H9 (cell line): ENCODE results near the gene MNAT1. TPM values are rescaled to one million over a fixed set of nuclear protein-coding genes. Genes with fewer than 3 reads are reported as not detected.
A peak's percentile ranks its signal among the peaks of the same experiment; 100 is the strongest.
"Not testable (repeated sequence)": the region's sequence is repeated elsewhere in the genome, so short reads cannot be mapped to it uniquely, and the experiment has no call there.

ENCODE experiments used
- DNase-seq: peaks from one replicate; pipeline ENCODE4 v3.0.0-alpha.2; 2017
- H2AFZ ChIP-seq: one replicate; pipeline ENCODE4 v1.6.1; 2013; ENCODE audit warnings: mild to moderate bottlenecking, low read length, control low read depth, moderate library complexity
- H2AK5ac ChIP-seq: 2 replicates; pipeline ENCODE4 v1.6.1; 2013; ENCODE audit warnings: low read length, control low read depth, mixed read lengths; ENCODE audit not compliant: insufficient read length
- H2BK120ac ChIP-seq: one replicate; pipeline ENCODE4 v1.6.1; 2013; ENCODE audit warnings: low read depth, mild to moderate bottlenecking, low read length, control low read depth, inconsistent platforms; ENCODE audit not compliant: poor library complexity, severe bottlenecking
- H2BK12ac ChIP-seq: 2 replicates; pipeline ENCODE4 v1.6.1; 2013; ENCODE audit warnings: low read length, control low read depth, mixed read lengths, low read depth; ENCODE audit not compliant: insufficient read length
- H2BK15ac ChIP-seq: 2 replicates; pipeline ENCODE4 v1.6.1; 2013; ENCODE audit warnings: low read depth, low read length, control low read depth
- H2BK20ac ChIP-seq: one replicate; pipeline ENCODE4 v1.6.1; 2013; ENCODE audit warnings: low read depth, mild to moderate bottlenecking, low read length, control low read depth, inconsistent platforms; ENCODE audit not compliant: poor library complexity, severe bottlenecking
- H2BK5ac ChIP-seq: 2 replicates; pipeline ENCODE4 v1.6.1; 2013; ENCODE audit warnings: low read length, control low read depth, mixed read lengths; ENCODE audit not compliant: insufficient read length
- H3K14ac ChIP-seq: 2 replicates; pipeline ENCODE4 v1.6.1; 2013; ENCODE audit warnings: low read length, control low read depth; ENCODE audit not compliant: insufficient read depth
- H3K18ac ChIP-seq: 2 replicates; pipeline ENCODE4 v1.6.1; 2013; ENCODE audit warnings: low read depth, mild to moderate bottlenecking, mixed read lengths, low read length, control low read depth; ENCODE audit not compliant: insufficient read length
- H3K23ac ChIP-seq: 2 replicates; pipeline ENCODE4 v1.6.1; 2013; ENCODE audit warnings: low read length, control low read depth, mixed read lengths, low read depth; ENCODE audit not compliant: insufficient read length
- H3K23me2 ChIP-seq: 2 replicates; pipeline ENCODE4 v1.6.1; 2013; ENCODE audit warnings: low read depth, mild to moderate bottlenecking, mixed read lengths, low read length, control low read depth; ENCODE audit not compliant: insufficient read length, poor library complexity, severe bottlenecking
- H3K27ac ChIP-seq: 2 replicates; pipeline ENCODE4 v1.5.1; 2013; ENCODE audit warnings: low read length, control low read depth, mixed read lengths, low read depth; ENCODE audit not compliant: insufficient read length
- H3K27me3 ChIP-seq: 2 replicates; pipeline ENCODE4 v1.6.1; 2013; ENCODE audit warnings: low read length, control low read depth, inconsistent platforms; ENCODE audit not compliant: insufficient read depth
- H3K4ac ChIP-seq: 2 replicates; pipeline ENCODE4 v1.6.1; 2013; ENCODE audit warnings: low read depth, mild to moderate bottlenecking, control low read depth, inconsistent platforms, low read length, moderate library complexity
- H3K4me1 ChIP-seq: 2 replicates; pipeline ENCODE4 v1.6.1; 2013; ENCODE audit warnings: low read length, control low read depth, inconsistent platforms; ENCODE audit not compliant: insufficient read depth
- H3K4me2 ChIP-seq: 2 replicates; pipeline ENCODE4 v1.6.1; 2013; ENCODE audit warnings: low read length, control low read depth, mixed read lengths; ENCODE audit not compliant: insufficient read length, insufficient read depth
- H3K56ac ChIP-seq: 2 replicates; pipeline ENCODE4 v1.6.1; 2013; ENCODE audit warnings: low read depth, mild to moderate bottlenecking, mixed read lengths, low read length, control low read depth; ENCODE audit not compliant: insufficient read length
- H3K79me1 ChIP-seq: 2 replicates; pipeline ENCODE4 v1.6.1; 2013; ENCODE audit warnings: low read depth, mild to moderate bottlenecking, moderate library complexity, low read length, control low read depth, inconsistent platforms; ENCODE audit not compliant: insufficient read depth, poor library complexity, severe bottlenecking
- H3K79me2 ChIP-seq: 2 replicates; pipeline ENCODE4 v1.6.1; 2013; ENCODE audit warnings: low read length, control low read depth, inconsistent platforms; ENCODE audit not compliant: insufficient read depth
- H3K9ac ChIP-seq: 2 replicates; pipeline ENCODE4 v1.6.1; 2013; ENCODE audit warnings: low read length, control low read depth, mixed read lengths; ENCODE audit not compliant: insufficient read length; ENCODE audit errors: extremely low read depth
- H3K9me3 ChIP-seq: one replicate; pipeline ENCODE4 v1.6.1; 2013; ENCODE audit warnings: low read depth, low read length, inconsistent platforms; ENCODE audit not compliant: control insufficient read depth
- H3T11ph ChIP-seq: one replicate; pipeline ENCODE4 v1.6.1; 2013; ENCODE audit warnings: mild to moderate bottlenecking, low read length, control low read depth, inconsistent platforms
- H4K20me1 ChIP-seq: one replicate; pipeline ENCODE4 v1.6.1; 2013; ENCODE audit not compliant: control insufficient read depth, insufficient read length, insufficient read depth
- H4K5ac ChIP-seq: 2 replicates; pipeline ENCODE4 v1.6.1; 2013; ENCODE audit warnings: low read depth, mild to moderate bottlenecking, mixed read lengths, low read length, control low read depth; ENCODE audit not compliant: insufficient read length
- H4K8ac ChIP-seq: replicated peaks from 2 replicates; pipeline ENCODE4 v1.6.1; 2013; ENCODE audit warnings: low read length, control low read depth, mixed read lengths, low read depth; ENCODE audit not compliant: insufficient read length
- H4K91ac ChIP-seq: 2 replicates; pipeline ENCODE4 v1.6.1; 2013; ENCODE audit warnings: low read depth, mild to moderate bottlenecking, moderate library complexity, mixed read lengths, low read length, control low read depth; ENCODE audit not compliant: insufficient read length
- H3K27ac Mint-ChIP-seq, 3 experiments: 2 replicates in 2 of 3; 3 replicates in 1 of 3; pipeline ENCODE4 v1.8.0; 2020 to 2021; ENCODE audit warnings: mixed read lengths in 3 of 3, mild to moderate bottlenecking in 1 of 3, moderate library complexity in 1 of 3
- H3K27me3 Mint-ChIP-seq: 2 replicates; pipeline ENCODE4 v1.8.0; 2021; ENCODE audit warnings: low read depth, mild to moderate bottlenecking, moderate library complexity, mixed read lengths
- H3K36me3 Mint-ChIP-seq, 3 experiments: 2 replicates in 2 of 3; 3 replicates in 1 of 3; pipeline ENCODE4 v1.8.0; 2020 to 2021; ENCODE audit warnings: low read depth in 3 of 3, mixed read lengths in 3 of 3; ENCODE audit not compliant: insufficient read depth in 1 of 3
- H3K4me1 Mint-ChIP-seq, 2 experiments: 2 replicates each; pipeline ENCODE4 v1.8.0; 2020; ENCODE audit warnings: mixed read lengths in 2 of 2
- H3K4me3 Mint-ChIP-seq, 2 experiments: 2 replicates in 1 of 2; 3 replicates in 1 of 2; pipeline ENCODE4 v1.8.0; 2020 to 2021; ENCODE audit warnings: mild to moderate bottlenecking in 2 of 2, mixed read lengths in 2 of 2, moderate library complexity in 1 of 2
- H3K9me3 Mint-ChIP-seq, 2 experiments: 2 replicates in 1 of 2; 3 replicates in 1 of 2; pipeline ENCODE4 v1.8.0; 2020; ENCODE audit warnings: mild to moderate bottlenecking in 2 of 2, mixed read lengths in 2 of 2, moderate library complexity in 1 of 2
- total RNA-seq: library from RNA; stranded (reverse); gene quantifications from 2 replicates; pipeline ENCODE4 v1.2.1, GENCODE V29; 2021

The MNAT1 gene
- total RNA-seq, 1 experiment from 2014 or later, result 43.1 TPM

GRCh38 chr14:60780558-60780957, 46.0 kb downstream of the MNAT1 start:
- DNase-seq, result not testable (repeated sequence)

More at GRCh38 chr14:60780558-60780957, 46.0 kb downstream of the MNAT1 start:
- H3K27me3 ChIP-seq, H3K79me1 ChIP-seq, H3K18ac ChIP-seq, H3K23ac ChIP-seq, H4K8ac ChIP-seq, H4K91ac ChIP-seq, H3K4ac ChIP-seq, H4K20me1 ChIP-seq, H3K23me2 ChIP-seq, H2AK5ac ChIP-seq, H3K27me3 Mint-ChIP-seq, H2BK5ac ChIP-seq, H3K9ac ChIP-seq, H3K14ac ChIP-seq, H3K4me1 ChIP-seq, H3K27ac ChIP-seq, H3K79me2 ChIP-seq, H2BK12ac ChIP-seq, H3K4me1 Mint-ChIP-seq, H2BK120ac ChIP-seq, H2BK15ac ChIP-seq, H3K36me3 Mint-ChIP-seq, H3K4me2 ChIP-seq, H2AFZ ChIP-seq, H3K9me3 Mint-ChIP-seq, H3K4me3 Mint-ChIP-seq, H4K5ac ChIP-seq, H2BK20ac ChIP-seq, H3T11ph ChIP-seq, H3K56ac ChIP-seq, H3K9me3 ChIP-seq: not testable (repeated sequence)
- H3K27ac Mint-ChIP-seq, result 0 out of 7 replicates have a peak overlapping the region, but pooled peaks of 1 of the 3 experiments have one; percentile 11
